Endodermal cell (in vitro differentiated cells): ENCODE data around the gene ROBO1. TPM values are rescaled to one million over a fixed set of nuclear protein-coding genes. Genes with fewer than 3 reads are reported as not detected.
A peak's percentile ranks its signal among the peaks of the same experiment; 100 is the strongest.

Experiments
- DNase-seq: peaks from one replicate; pipeline ENCODE4 v3.0.0-alpha.2; 2017
- H3K27ac ChIP-seq: 2 replicates; pipeline ENCODE4 v1.5.1; 2013; ENCODE audit warnings: mild to moderate bottlenecking, low read depth, low read length, moderate library complexity
- H3K27me3 ChIP-seq: 2 replicates; pipeline ENCODE4 v1.6.1; 2013; ENCODE audit warnings: mild to moderate bottlenecking, low read length, moderate library complexity; ENCODE audit not compliant: insufficient read depth, control insufficient read depth, poor library complexity, severe bottlenecking
- H3K36me3 ChIP-seq: 2 replicates; pipeline ENCODE4 v1.7.0; 2013; ENCODE audit warnings: mild to moderate bottlenecking, low read length, moderate library complexity; ENCODE audit not compliant: control insufficient read depth, insufficient read depth
- H3K4me1 ChIP-seq: one replicate; pipeline ENCODE4 v1.7.0; 2013; ENCODE audit warnings: low read length; ENCODE audit not compliant: control insufficient read depth, insufficient read depth
- H3K4me3 ChIP-seq: 2 replicates; pipeline ENCODE4 v1.5.1; 2013; ENCODE audit warnings: mild to moderate bottlenecking, low read length, moderate library complexity
- H3K9ac ChIP-seq: 2 replicates; pipeline ENCODE4 v1.6.1; 2013; ENCODE audit warnings: mild to moderate bottlenecking, low read length, moderate library complexity; ENCODE audit not compliant: poor library complexity, severe bottlenecking; ENCODE audit errors: extremely low read depth
- H3K9me3 ChIP-seq: 2 replicates; pipeline ENCODE4 v1.6.1; 2013; ENCODE audit warnings: mild to moderate bottlenecking, low read length, moderate library complexity; ENCODE audit not compliant: control insufficient read depth
- H3K27ac Mint-ChIP-seq: 2 replicates; pipeline ENCODE4 v1.8.0; 2020; ENCODE audit warnings: mixed read lengths
- H3K27me3 Mint-ChIP-seq: 2 replicates; pipeline ENCODE4 v1.8.0; 2021; ENCODE audit warnings: mild to moderate bottlenecking, mixed read lengths; ENCODE audit not compliant: insufficient read depth
- H3K36me3 Mint-ChIP-seq: 2 replicates; pipeline ENCODE4 v1.8.0; 2020; ENCODE audit warnings: low read depth, mixed read lengths
- H3K4me1 Mint-ChIP-seq: 2 replicates; pipeline ENCODE4 v1.8.0; 2020; ENCODE audit warnings: mixed read lengths
- H3K4me3 Mint-ChIP-seq: 2 replicates; pipeline ENCODE4 v1.8.0; 2020; ENCODE audit warnings: mild to moderate bottlenecking, moderate library complexity, mixed read lengths
- H3K9me3 Mint-ChIP-seq: 2 replicates; pipeline ENCODE4 v1.8.0; 2020; ENCODE audit warnings: mild to moderate bottlenecking, mixed read lengths
- WGBS, 2 experiments: methylation state at CpG; one replicate each; pipeline versions ENCODE4 v1.1.5 to v1.1.7; 2013; ENCODE audit warnings: missing lambda C conversion rate in 2 of 2, mixed read lengths in 1 of 2; ENCODE audit not compliant: insufficient coverage in 1 of 2, insufficient read length in 1 of 2; 5-methylcytosine and 5-hydroxymethylcytosine counted together
- total RNA-seq, 2 donors: library from RNA; stranded (reverse); fragmentation: NEBNext Ultra II Directional in 1 of 2; extraction: Animal tissue kit (Norgen Biotek cat#: 25700) in 1 of 2; gene quantifications; 2 replicates in 1 of 2; 3 replicates in 1 of 2; pipeline ENCODE4 v1.2.1, GENCODE V29; 2021
- TF ChIP-seq, protein P1 (sequence below): fragments of 200-600 bp; sonication (generic); conservative IDR thresholded peaks from 2 replicates; pipeline ENCODE4 v1.5.0; 2021; ENCODE audit warnings: antibody characterized with exemption, mild to moderate bottlenecking

Gene ROBO1
- total RNA-seq, 2 donors from 2014 or later, result 74.8 to 75.9 TPM

DNA sequence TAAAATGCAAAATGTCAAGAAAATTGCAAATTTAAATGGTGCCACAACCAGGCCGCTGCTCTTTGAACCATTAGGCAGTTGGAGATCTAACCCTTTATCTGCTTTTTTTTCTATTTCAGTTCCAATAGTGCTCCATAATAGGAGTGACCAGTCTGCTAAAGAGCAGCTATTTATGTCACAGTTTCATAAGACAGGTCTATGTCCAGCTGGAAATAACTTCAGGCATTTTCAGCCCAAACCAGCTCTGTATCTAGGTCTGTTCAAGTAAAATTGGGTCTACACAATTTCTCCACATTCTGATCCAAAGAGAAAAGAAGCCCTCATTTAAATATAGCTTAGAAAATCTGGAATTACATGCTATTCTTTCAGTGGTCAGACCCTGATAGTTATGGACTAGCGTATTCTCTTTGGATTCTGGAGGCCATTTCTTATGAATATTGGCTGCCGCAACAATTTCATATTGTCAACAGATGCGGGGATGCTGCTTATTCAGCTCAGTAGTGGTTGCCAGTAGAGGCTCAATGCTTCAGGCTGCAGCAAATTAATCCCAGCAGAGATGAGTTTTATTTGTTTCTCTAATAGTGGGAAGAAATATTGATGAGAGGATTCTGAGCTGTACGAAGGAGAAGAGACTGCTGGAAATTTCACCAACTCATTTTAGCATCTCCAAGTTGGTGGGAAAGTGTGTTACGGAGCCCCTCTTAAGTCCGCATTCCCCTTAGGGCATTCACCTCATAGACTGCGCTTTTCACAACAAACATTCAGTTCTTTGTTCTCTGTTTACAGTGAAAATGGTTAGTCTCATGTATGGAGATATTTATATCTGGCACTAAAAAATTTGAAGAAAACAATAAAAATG lies 887.0 kb downstream of the ROBO1 start:
- 94 to 95% methylated on average over 5 to 7 of the region's 8 CpGs for WGBS, 2 experiments
- Histone ChIP-seq H3K27ac (peak overlapping the region; percentile 69), H3K36me3 (no peaks in the 10 kb centered on the region), H3K4me3 (no peak overlapping the region), H3K27me3 (no peaks in the 10 kb centered on the region), H3K4me1 (no peaks in the 10 kb centered on the region), H3K9me3 (no peaks in the 10 kb centered on the region), H3K9ac (no peak overlapping the region)
- TF ChIP-seq, protein P1, sequence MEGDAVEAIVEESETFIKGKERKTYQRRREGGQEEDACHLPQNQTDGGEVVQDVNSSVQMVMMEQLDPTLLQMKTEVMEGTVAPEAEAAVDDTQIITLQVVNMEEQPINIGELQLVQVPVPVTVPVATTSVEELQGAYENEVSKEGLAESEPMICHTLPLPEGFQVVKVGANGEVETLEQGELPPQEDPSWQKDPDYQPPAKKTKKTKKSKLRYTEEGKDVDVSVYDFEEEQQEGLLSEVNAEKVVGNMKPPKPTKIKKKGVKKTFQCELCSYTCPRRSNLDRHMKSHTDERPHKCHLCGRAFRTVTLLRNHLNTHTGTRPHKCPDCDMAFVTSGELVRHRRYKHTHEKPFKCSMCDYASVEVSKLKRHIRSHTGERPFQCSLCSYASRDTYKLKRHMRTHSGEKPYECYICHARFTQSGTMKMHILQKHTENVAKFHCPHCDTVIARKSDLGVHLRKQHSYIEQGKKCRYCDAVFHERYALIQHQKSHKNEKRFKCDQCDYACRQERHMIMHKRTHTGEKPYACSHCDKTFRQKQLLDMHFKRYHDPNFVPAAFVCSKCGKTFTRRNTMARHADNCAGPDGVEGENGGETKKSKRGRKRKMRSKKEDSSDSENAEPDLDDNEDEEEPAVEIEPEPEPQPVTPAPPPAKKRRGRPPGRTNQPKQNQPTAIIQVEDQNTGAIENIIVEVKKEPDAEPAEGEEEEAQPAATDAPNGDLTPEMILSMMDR, result no peak
- Mint-ChIP-seq H3K27me3 (no peaks in the 10 kb centered on the region), H3K4me1 (peaks cover 9% of the 10 kb centered on the region), H3K27ac (no peak overlapping the region), H3K4me3 (no peak overlapping the region), H3K9me3 (no peaks in the 10 kb centered on the region), H3K36me3 (peaks cover 7% of the 10 kb centered on the region)
- DNase-seq, result no peak

DNA sequence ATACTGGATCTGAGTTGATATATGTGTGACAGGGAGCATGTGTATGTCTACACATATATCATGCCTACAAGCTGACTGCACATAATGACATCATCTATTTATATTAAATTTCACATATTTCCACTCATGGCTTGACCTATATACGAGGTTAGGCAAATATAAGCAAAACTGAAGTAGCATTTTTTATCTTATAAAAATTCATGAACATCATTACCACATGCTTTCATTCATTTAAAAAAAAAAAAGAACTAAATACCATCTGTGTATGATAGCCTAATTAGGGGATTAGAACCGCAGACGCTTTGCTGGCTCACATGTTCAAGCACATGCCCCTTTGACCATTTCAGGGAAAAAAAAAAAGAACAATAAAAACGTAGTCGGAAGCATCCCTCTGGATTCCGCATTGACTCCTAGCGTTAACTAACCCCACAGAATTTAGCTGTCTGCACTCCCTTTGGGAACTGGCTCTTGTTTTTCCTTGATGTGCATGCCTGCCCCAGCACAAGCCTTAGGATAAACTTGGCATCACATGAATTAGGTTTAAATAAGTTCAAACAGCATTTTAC lies 888.4 kb downstream of the ROBO1 start:
- Mint-ChIP-seq H3K36me3 (peaks cover 7% of the 10 kb centered on the region), H3K4me3 (no peak overlapping the region), H3K27me3 (no peaks in the 10 kb centered on the region), H3K9me3 (no peaks in the 10 kb centered on the region), H3K4me1 (peaks cover 9% of the 10 kb centered on the region), H3K27ac (no peak overlapping the region)
- TF ChIP-seq, protein P1, result no peak
- 83 to 100% methylated on average over 3 to 7 of the region's 7 CpGs for WGBS, 2 experiments
- no peak for DNase-seq
- H3K27me3 ChIP-seq, result no peaks in the 10 kb centered on the region
- no peaks in the 10 kb centered on the region for H3K36me3 ChIP-seq
- no peak overlapping the region for H3K9ac ChIP-seq
- no peaks in the 10 kb centered on the region for H3K4me1 ChIP-seq
- no peak overlapping the region for H3K4me3 ChIP-seq
- no peaks in the 10 kb centered on the region for H3K9me3 ChIP-seq
- H3K27ac ChIP-seq, result no peak overlapping the region

DNA sequence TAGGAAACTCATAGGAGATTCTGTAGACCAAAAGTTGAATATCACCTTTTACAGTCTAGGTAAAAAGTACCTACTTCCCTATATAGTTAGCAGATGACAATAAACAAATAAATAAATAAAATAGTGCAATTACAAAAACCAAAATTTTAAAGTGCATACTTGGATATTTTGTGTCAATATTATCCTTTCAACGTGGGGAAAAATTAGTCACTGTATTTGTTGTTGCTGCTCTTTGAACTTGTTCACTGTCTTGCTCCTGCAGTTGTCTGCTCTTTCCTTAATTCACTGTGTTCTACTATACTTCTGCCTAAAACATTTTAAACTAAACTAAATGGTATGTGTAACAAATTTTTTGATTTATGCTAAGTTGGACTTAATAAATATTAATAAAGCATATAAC lies 889.0 kb downstream of the ROBO1 start:
- Histone ChIP-seq H3K9ac (no peak overlapping the region), H3K36me3 (no peaks in the 10 kb centered on the region), H3K9me3 (no peaks in the 10 kb centered on the region), H3K27ac (no peak overlapping the region), H3K27me3 (no peaks in the 10 kb centered on the region), H3K4me1 (no peaks in the 10 kb centered on the region), H3K4me3 (no peak overlapping the region)
- no peaks in the 10 kb centered on the region for H3K27me3 Mint-ChIP-seq
- H3K4me1 Mint-ChIP-seq, result peaks cover 9% of the 10 kb centered on the region
- peaks cover 7% of the 10 kb centered on the region for H3K36me3 Mint-ChIP-seq
- H3K27ac Mint-ChIP-seq, result no peak overlapping the region
- H3K4me3 Mint-ChIP-seq, result no peak overlapping the region
- no peaks in the 10 kb centered on the region for H3K9me3 Mint-ChIP-seq
- no peak for DNase-seq
- TF ChIP-seq, protein P1, result no peak
- WGBS, 2 experiments, result 89% methylated on average over 1 of the region's 1 CpG; no CpG with 5 or more reads in 1 of the 2 experiments
